Stomach (tissue), 4 donors: ENCODE results near the gene DYNC1I1.

Experiments used
- EP300 ChIP-seq: sonication (generic); formaldehyde crosslinking; IDR thresholded peaks from one replicate; pipeline ENCODE4 v1.6.1; 2017; ENCODE audit warnings: antibody characterized with exemption
- TF ChIP-seq, protein P1 (sequence below), 7 experiments: fragments of 450-650 bp in 4 of 7; fragments of 200-600 bp in 3 of 7; sonication (generic) in 3 of 7; IDR thresholded peaks; one replicate each; pipeline ENCODE4 v1.5.1; 2016 to 2019; ENCODE audit warnings: antibody characterized with exemption in 7 of 7, control low read depth in 2 of 7, mild to moderate bottlenecking in 1 of 7

DNA sequence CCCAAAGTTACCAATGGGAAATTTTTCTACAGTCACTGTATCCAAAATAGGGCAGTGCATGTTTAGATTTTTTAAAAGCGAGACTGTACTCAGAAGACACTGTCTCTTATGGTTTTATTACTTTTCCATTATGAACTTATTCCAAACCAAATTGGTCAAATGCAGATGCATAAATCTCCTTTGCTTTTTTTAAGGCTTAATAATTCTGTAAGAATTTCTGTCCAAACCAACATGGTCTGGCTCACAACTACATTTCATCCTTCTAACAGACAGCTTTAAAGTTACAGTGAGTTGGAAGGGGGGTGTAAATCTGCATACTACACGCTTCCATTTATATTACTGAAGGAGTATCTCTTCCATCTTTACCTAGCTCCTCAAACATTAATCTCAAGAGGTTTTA, 350.4 kb downstream of the DYNC1I1 start:
- TF ChIP-seq, protein P1, sequence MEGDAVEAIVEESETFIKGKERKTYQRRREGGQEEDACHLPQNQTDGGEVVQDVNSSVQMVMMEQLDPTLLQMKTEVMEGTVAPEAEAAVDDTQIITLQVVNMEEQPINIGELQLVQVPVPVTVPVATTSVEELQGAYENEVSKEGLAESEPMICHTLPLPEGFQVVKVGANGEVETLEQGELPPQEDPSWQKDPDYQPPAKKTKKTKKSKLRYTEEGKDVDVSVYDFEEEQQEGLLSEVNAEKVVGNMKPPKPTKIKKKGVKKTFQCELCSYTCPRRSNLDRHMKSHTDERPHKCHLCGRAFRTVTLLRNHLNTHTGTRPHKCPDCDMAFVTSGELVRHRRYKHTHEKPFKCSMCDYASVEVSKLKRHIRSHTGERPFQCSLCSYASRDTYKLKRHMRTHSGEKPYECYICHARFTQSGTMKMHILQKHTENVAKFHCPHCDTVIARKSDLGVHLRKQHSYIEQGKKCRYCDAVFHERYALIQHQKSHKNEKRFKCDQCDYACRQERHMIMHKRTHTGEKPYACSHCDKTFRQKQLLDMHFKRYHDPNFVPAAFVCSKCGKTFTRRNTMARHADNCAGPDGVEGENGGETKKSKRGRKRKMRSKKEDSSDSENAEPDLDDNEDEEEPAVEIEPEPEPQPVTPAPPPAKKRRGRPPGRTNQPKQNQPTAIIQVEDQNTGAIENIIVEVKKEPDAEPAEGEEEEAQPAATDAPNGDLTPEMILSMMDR (IDR thresholded peaks at IDR 0.05), result no peak
- no peak for TF ChIP-seq EP300
